Osteocyte (in vitro differentiated cells): ENCODE data around the gene PDE11A. TPM values are rescaled to one million over a fixed set of nuclear protein-coding genes. Genes with fewer than 3 reads are reported as not detected.

Source experiments
- DNase-seq: peaks from one replicate; pipeline ENCODE4 v3.0.0; 2021; ENCODE audit warnings: mixed read lengths; ENCODE audit not compliant: unreplicated experiment; ENCODE audit errors: extremely low spot score
- H3K27ac Mint-ChIP-seq: one replicate; pipeline ENCODE4 v1.8.0; 2021; ENCODE audit warnings: mild to moderate bottlenecking, mixed read lengths; ENCODE audit not compliant: unreplicated experiment
- H3K27me3 Mint-ChIP-seq: one replicate; pipeline ENCODE4 v1.8.0; 2021; ENCODE audit warnings: mixed read lengths; ENCODE audit not compliant: unreplicated experiment
- H3K36me3 Mint-ChIP-seq: one replicate; pipeline ENCODE4 v1.8.0; 2021; ENCODE audit warnings: mixed read lengths; ENCODE audit not compliant: unreplicated experiment
- H3K4me1 Mint-ChIP-seq: one replicate; pipeline ENCODE4 v1.8.0; 2021; ENCODE audit warnings: mixed read lengths; ENCODE audit not compliant: unreplicated experiment
- H3K4me3 Mint-ChIP-seq: one replicate; pipeline ENCODE4 v1.8.0; 2021; ENCODE audit warnings: mild to moderate bottlenecking, moderate library complexity, mixed read lengths; ENCODE audit not compliant: unreplicated experiment
- H3K9me3 Mint-ChIP-seq: one replicate; pipeline ENCODE4 v1.8.0; 2021; ENCODE audit warnings: mixed read lengths; ENCODE audit not compliant: unreplicated experiment
- CTCF ChIP-seq: fragments of 200-600 bp; sonication (generic); IDR thresholded peaks from 2 replicates; pipeline ENCODE4 v1.5.0; 2021; ENCODE audit warnings: antibody characterized with exemption, mild to moderate bottlenecking, moderate library complexity
- total RNA-seq: library from RNA; stranded (reverse); gene quantifications from 2 replicates; pipeline ENCODE4 v1.2.1, GENCODE V29; 2021

Gene PDE11A
- total RNA-seq, 1 donor from 2014 or later, result 0.05 TPM

GRCh38 chr2:177649568-177650518 is 422.7 kb downstream of the PDE11A start:
- no peaks in the 10 kb centered on the region for H3K4me1 Mint-ChIP-seq
- no peak for TF ChIP-seq CTCF

GRCh38 chr2:177646791-177647190 is 425.8 kb downstream of the PDE11A start:
- Mint-ChIP-seq H3K27ac (no peak overlapping the region), H3K4me1 (no peaks in the 10 kb centered on the region), H3K4me3 (no peak overlapping the region), H3K27me3 (peaks cover 15% of the 10 kb centered on the region), H3K36me3 (no peaks in the 10 kb centered on the region), H3K9me3 (no peaks in the 10 kb centered on the region)
- no peak for TF ChIP-seq CTCF
- no peak for DNase-seq

More at GRCh38 chr2:177649568-177650518, 422.7 kb downstream of the PDE11A start:
- Mint-ChIP-seq H3K27ac (no peak overlapping the region), H3K9me3 (no peaks in the 10 kb centered on the region), H3K4me3 (no peak overlapping the region), H3K36me3 (no peaks in the 10 kb centered on the region), H3K27me3 (peaks cover 33% of the 10 kb centered on the region)
- no peak for DNase-seq

- Mint-ChIP-seq H3K27ac (no peak overlapping the region), H3K4me1 (no peaks in the 10 kb centered on the region), H3K9me3 (no peaks in the 10 kb centered on the region), H3K27me3 (peaks cover 14% of the 10 kb centered on the region), H3K36me3 (no peaks in the 10 kb centered on the region), H3K4me3 (no peak overlapping the region)
- TF ChIP-seq CTCF, result no peak
- no peak for DNase-seq
Measured at GRCh38 chr2:177646241-177646640, 426.3 kb downstream of the PDE11A start.

- no peak for TF ChIP-seq CTCF
- H3K27me3 Mint-ChIP-seq, result peaks cover 6% of the 10 kb centered on the region
- no peaks in the 10 kb centered on the region for H3K4me1 Mint-ChIP-seq
- no peak for DNase-seq
- no peaks in the 10 kb centered on the region for H3K9me3 Mint-ChIP-seq
- no peak overlapping the region for H3K4me3 Mint-ChIP-seq
- H3K36me3 Mint-ChIP-seq, result no peaks in the 10 kb centered on the region
- no peak overlapping the region for H3K27ac Mint-ChIP-seq
Measured at GRCh38 chr2:177641331-177641730, 431.2 kb downstream of the PDE11A start.

GRCh38 chr2:177640423-177640822 is 432.2 kb downstream of the PDE11A start:
- Mint-ChIP-seq H3K27me3 (peaks cover 6% of the 10 kb centered on the region), H3K9me3 (no peaks in the 10 kb centered on the region), H3K4me3 (no peak overlapping the region), H3K27ac (no peak overlapping the region), H3K4me1 (no peaks in the 10 kb centered on the region), H3K36me3 (no peaks in the 10 kb centered on the region)
- DNase-seq, result no peak
- no peak for TF ChIP-seq CTCF
